Right lobe of liver (tissue), 6 donors: ENCODE data around the gene ZDHHC22. TPM values are rescaled to one million over a fixed set of nuclear protein-coding genes. Genes with fewer than 3 reads are reported as not detected.

Experiments used
- ATAC-seq, 4 donors: fragments of 200-7000 bp; cut with Tn5 transposase; one replicate each; pipeline ENCODE4 v1.9.1; 2020; ENCODE audit warnings: mild to moderate bottlenecking in 4 of 4, moderate library complexity in 4 of 4
- DNase-seq, 3 donors: peaks; one replicate each; pipeline ENCODE4 v3.0.0-alpha.2; 2020
- H3K27ac ChIP-seq, 3 donors: fragments of 200-600 bp; one replicate each; pipeline ENCODE4 v1.8.0; 2022
- H3K27me3 ChIP-seq, 2 donors: fragments of 200-600 bp; one replicate each; pipeline ENCODE4 v1.8.0; 2022
- H3K36me3 ChIP-seq, 4 donors: fragments of 200-600 bp; sonication (generic) in 1 of 4; one replicate each; pipeline versions ENCODE4 v1.5.1 to v1.8.0; 2017 to 2022; ENCODE audit warnings: control low read depth in 1 of 4
- H3K4me1 ChIP-seq, 4 donors: fragments of 200-600 bp; sonication (generic) in 1 of 4; one replicate each; pipeline versions ENCODE4 v1.5.1 to v1.8.0; 2017 to 2022; ENCODE audit warnings: control low read depth in 1 of 4
- H3K4me3 ChIP-seq, 3 donors: fragments of 200-600 bp; one replicate each; pipeline ENCODE4 v1.8.0; 2022
- H3K9me3 ChIP-seq, 4 donors: fragments of 200-600 bp; sonication (generic) in 1 of 4; one replicate each; pipeline versions ENCODE4 v1.5.1 to v1.8.0; 2017 to 2022; ENCODE audit warnings: control low read depth in 1 of 4
- CTCF ChIP-seq, 4 donors: fragments of 200-600 bp in 3 of 4; fragments of 450-650 bp in 1 of 4; IDR thresholded peaks; one replicate each; pipeline versions ENCODE4 v1.5.1 to v1.8.0; 2016 to 2022; ENCODE audit warnings: antibody characterized with exemption in 4 of 4, mild to moderate bottlenecking in 2 of 4
- POLR2A ChIP-seq: fragments of 450-650 bp; IDR thresholded peaks from one replicate; pipeline ENCODE4 v1.6.1; 2017; ENCODE audit warnings: antibody characterized with exemption, mild to moderate bottlenecking
- WGBS: methylation state at CpG from one replicate; pipeline ENCODE4 v1.1.6; 2018; ENCODE audit warnings: low coverage, low lambda C conversion rate; ENCODE audit not compliant: insufficient coverage; ENCODE audit errors: missing lambda C conversion rate; 5-methylcytosine and 5-hydroxymethylcytosine counted together
- intact Hi-C, 2 donors: fragments of 100-400 bp; cut with DNase I; formaldehyde crosslinking; loops; one replicate each; pipeline versions ENCODE4 v1.11.2 to v1.14.1; 2022
- total RNA-seq, 6 experiments: library from RNA; depleted of rRNA in 2 of 6; stranded (reverse); fragments of >200 nt in 2 of 6; fragmentation: NEBNext Ultra II Directional in 3 of 6; extraction: Animal tissue kit (Norgen Biotek cat#: 25700) in 3 of 6; gene quantifications; one replicate each; pipeline versions ENCODE4 v1.1.0 to v1.2.4, GENCODE V29; 2016 to 2023
- donor health status: DM: no; HTN: yes; CAD: no.
- donor health status: DM: no; HTN: no; CAD: no.
- donor health status: DM: no; HTN: no; CAD: no.
- donor health status: DM: no; HTN: yes; CAD: no.
- donor health status: DM: no; HTN: yes; CAD: no.

Gene ZDHHC22
- total RNA-seq, 6 experiments from 2014 or later: not detected

- no peaks in the 10 kb centered on the region for H3K36me3 ChIP-seq
- no peak overlapping the region for H3K27ac ChIP-seq
- peaks cover 0 to 26% (median 5%) of the 10 kb centered on the region in 4 donors for H3K4me1 ChIP-seq
- ATAC-seq (peak; percentile 80 to 87 (median 82)), DNase-seq (peak in 2 of 3 donors; percentile 56 to 67)
- intact Hi-C loops: no loop called here
- WGBS: 17% methylated on average over 25 of the region's 73 CpGs
- no peaks in the 10 kb centered on the region for H3K27me3 ChIP-seq
- H3K4me3 ChIP-seq: peak overlapping the region; percentile 38 to 51 (median 41)
- TF ChIP-seq CTCF (IDR thresholded peaks at IDR 0.05) (peak; percentile 51 to 87 (median 64)), POLR2A (no peak)
- H3K9me3 ChIP-seq: no peaks in the 10 kb centered on the region
Measured at GRCh38 chr14:77124345-77125280, 17.0 kb downstream of the ZDHHC22 start.

GRCh38 chr14:77123381-77124325, 17.9 kb downstream of the ZDHHC22 start:
- ATAC-seq (peak; percentile 65 to 86 (median 76)), DNase-seq (peak; percentile 56 to 85 (median 84))
- no peak overlapping the region for H3K27ac ChIP-seq
- no peaks in the 10 kb centered on the region for H3K9me3 ChIP-seq
- H3K4me1 ChIP-seq: peaks cover 0 to 26% (median 5%) of the 10 kb centered on the region in 4 donors
- no peak overlapping the region for H3K4me3 ChIP-seq
- WGBS: 48% methylated on average over 2 of the region's 9 CpGs
- no peaks in the 10 kb centered on the region for H3K27me3 ChIP-seq
- intact Hi-C loops: no loop called here
- H3K36me3 ChIP-seq: no peaks in the 10 kb centered on the region
- TF ChIP-seq POLR2A: no peak
- TF ChIP-seq CTCF (IDR thresholded peaks at IDR 0.05): no peak

- Histone ChIP-seq H3K4me1 (peaks cover 0 to 26% (median 5%) of the 10 kb centered on the region in 4 donors), H3K4me3 (no peak overlapping the region), H3K27me3 (no peaks in the 10 kb centered on the region), H3K27ac (no peak overlapping the region), H3K9me3 (no peaks in the 10 kb centered on the region), H3K36me3 (peaks cover 0 to 4% (median 0%) of the 10 kb centered on the region in 4 donors)
- ATAC-seq (no peak), DNase-seq (no peak)
- TF ChIP-seq CTCF (IDR thresholded peaks at IDR 0.05) (no peak), POLR2A (no peak)
- intact Hi-C loops: no loop called here
- 80% methylated on average over 6 of the region's 6 CpGs for WGBS
Measured at GRCh38 chr14:77122526-77123125, 19.0 kb downstream of the ZDHHC22 start.
